ENCODE data around the gene ATP5PO. TPM values are rescaled to one million over a fixed set of nuclear protein-coding genes. Genes with fewer than 3 reads are reported as not detected.

ATP5PO gene
- polyA plus RNA-seq, 1 donor (not counting 4 experiments of a cell fraction or from before 2014, with no cell fraction given) = 359 TPM

GRCh38 chr21:33857846-33858666 is 57.5 kb downstream of the ATP5PO start:
- Histone ChIP-seq H3K9me3 (ENCODE audit: control insufficient read depth, low read depth, low read length) (no peaks in the 10 kb centered on the region), H3K4me3 (ENCODE audit: control insufficient read depth in 2 of 3, extremely low read depth in 1 of 3, insufficient read depth in 2 of 3, low read depth in 1 of 3, low read length in 3 of 3) (no peak overlapping the region), H3K4me1 (ENCODE audit: control insufficient read depth, extremely low read depth, insufficient read depth, low read length) (peaks cover 14% of the 10 kb centered on the region), H4K20me1 (ENCODE audit: control insufficient read depth, extremely low read depth, insufficient read depth, low read length) (no peaks in the 10 kb centered on the region), H3K36me3 (ENCODE audit: control insufficient read depth in 2 of 2, extremely low read depth in 1 of 2, insufficient read depth in 2 of 2, low read length in 2 of 2) (no peaks in the 10 kb centered on the region), H3K27me3 (ENCODE audit: control insufficient read depth, extremely low read depth, insufficient read depth, low read length) (peaks cover 5% of the 10 kb centered on the region), H3K4me2 (ENCODE audit: control insufficient read depth, extremely low read depth, insufficient read depth, low read depth, low read length) (no peak overlapping the region), H3K9ac (ENCODE audit: control insufficient read depth, extremely low read depth, insufficient read depth, low read length) (no peak overlapping the region), H3K9me1 (ENCODE audit: control insufficient read depth, extremely low read depth, insufficient read depth, low read length) (no peaks in the 10 kb centered on the region), H3K79me2 (ENCODE audit: control insufficient read depth, insufficient read depth, low read length) (no peaks in the 10 kb centered on the region), H2AFZ (ENCODE audit: control insufficient read depth, low read length) (no peak overlapping the region), H3K27ac (ENCODE audit: control insufficient read depth, insufficient read depth, low read length) (no peak overlapping the region)
- FAIRE-seq = no peak
- no peak for DNase-seq (ENCODE audit: low read depth, low spot score)
- dilution Hi-C loops (cut with MboI; ENCODE audit: extremely low pct_ligation_motif_present, low sequenced_read_pairs) = no loop called here
- TF ChIP-seq CTCF (optimal IDR thresholded peaks at IDR 0.05 in 1 of 3, IDR thresholded peaks at IDR 0.05 in 1 of 3, conservative IDR thresholded peaks at IDR 0.05 in 1 of 3; ENCODE audit: extremely low read depth in 1 of 3, insufficient read depth in 2 of 3, low read length in 3 of 3) (no peak), EZH2 (IDR thresholded peaks at IDR 0.05; ENCODE audit: low read length) (no peak)

GRCh38 chr21:33856893-33857527 is 58.6 kb downstream of the ATP5PO start:
- Histone ChIP-seq H3K4me3 (ENCODE audit: control insufficient read depth in 2 of 3, extremely low read depth in 1 of 3, insufficient read depth in 2 of 3, low read depth in 1 of 3, low read length in 3 of 3) (no peak overlapping the region), H3K36me3 (ENCODE audit: control insufficient read depth in 2 of 2, extremely low read depth in 1 of 2, insufficient read depth in 2 of 2, low read length in 2 of 2) (no peaks in the 10 kb centered on the region), H3K79me2 (ENCODE audit: control insufficient read depth, insufficient read depth, low read length) (no peaks in the 10 kb centered on the region), H4K20me1 (ENCODE audit: control insufficient read depth, extremely low read depth, insufficient read depth, low read length) (no peaks in the 10 kb centered on the region), H3K4me2 (ENCODE audit: control insufficient read depth, extremely low read depth, insufficient read depth, low read depth, low read length) (no peak overlapping the region), H2AFZ (ENCODE audit: control insufficient read depth, low read length) (no peak overlapping the region), H3K4me1 (ENCODE audit: control insufficient read depth, extremely low read depth, insufficient read depth, low read length) (peaks cover 14% of the 10 kb centered on the region), H3K27me3 (ENCODE audit: control insufficient read depth, extremely low read depth, insufficient read depth, low read length) (peaks cover 5% of the 10 kb centered on the region), H3K9me3 (ENCODE audit: control insufficient read depth, low read depth, low read length) (no peaks in the 10 kb centered on the region), H3K9me1 (ENCODE audit: control insufficient read depth, extremely low read depth, insufficient read depth, low read length) (no peaks in the 10 kb centered on the region), H3K27ac (ENCODE audit: control insufficient read depth, insufficient read depth, low read length) (no peak overlapping the region), H3K9ac (ENCODE audit: control insufficient read depth, extremely low read depth, insufficient read depth, low read length) (no peak overlapping the region)
- no peak for FAIRE-seq
- dilution Hi-C loops (cut with MboI; ENCODE audit: extremely low pct_ligation_motif_present, low sequenced_read_pairs) = no loop called here
- DNase-seq (ENCODE audit: low read depth, low spot score) = no peak
- no peak for TF ChIP-seq EZH2 (IDR thresholded peaks at IDR 0.05; ENCODE audit: low read length)
- TF ChIP-seq CTCF (optimal IDR thresholded peaks at IDR 0.05 in 1 of 3, IDR thresholded peaks at IDR 0.05 in 1 of 3, conservative IDR thresholded peaks at IDR 0.05 in 1 of 3; ENCODE audit: extremely low read depth in 1 of 3, insufficient read depth in 2 of 3, low read length in 3 of 3) = no peak
